NB4 (cell line): ENCODE results near the gene GRIK1.

ENCODE experiments used
- CTCF ChIP-seq: IDR thresholded peaks from one replicate; pipeline ENCODE4 v1.5.1; 2012; ENCODE audit warnings: low read depth, low read length
- MAX ChIP-seq: IDR thresholded peaks from 2 replicates; pipeline ENCODE4 v1.6.1; 2011; ENCODE audit warnings: low read depth, low read length
- MYC ChIP-seq: IDR thresholded peaks from 2 replicates; pipeline ENCODE4 v1.6.1; 2011; ENCODE audit warnings: low read depth, low read length
- POLR2A ChIP-seq: IDR thresholded peaks from 2 replicates; pipeline ENCODE4 v1.6.1; 2011; ENCODE audit warnings: mild to moderate bottlenecking; ENCODE audit not compliant: insufficient read length; ENCODE audit errors: extremely low read depth

GRCh38 chr21:29939924-29940275 lies at the start of gene GRIK1:
- no peak for TF ChIP-seq CTCF
- TF ChIP-seq MYC: no peak
- TF ChIP-seq POLR2A: no peak
- TF ChIP-seq MAX: no peak
